NCI-H460 (cell line): ENCODE data around the gene PCYT2. TPM values are rescaled to one million over a fixed set of nuclear protein-coding genes. Genes with fewer than 3 reads are reported as not detected.

ENCODE experiments used
- DNase-seq: peaks from one replicate; pipeline ENCODE4 v3.0.0-alpha.2; 2016; ENCODE audit warnings: low read depth; ENCODE audit errors: extremely low read depth
- total RNA-seq: library from RNA; depleted of rRNA; stranded (reverse); fragments of >200 nt; shearing (Covaris generic); gene quantifications from 2 replicates; pipeline ENCODE4 v1.2.3, GENCODE V29; 2014

The PCYT2 gene
- total RNA-seq, 1 experiment from 2014 or later, result 3.4 TPM

DNA sequence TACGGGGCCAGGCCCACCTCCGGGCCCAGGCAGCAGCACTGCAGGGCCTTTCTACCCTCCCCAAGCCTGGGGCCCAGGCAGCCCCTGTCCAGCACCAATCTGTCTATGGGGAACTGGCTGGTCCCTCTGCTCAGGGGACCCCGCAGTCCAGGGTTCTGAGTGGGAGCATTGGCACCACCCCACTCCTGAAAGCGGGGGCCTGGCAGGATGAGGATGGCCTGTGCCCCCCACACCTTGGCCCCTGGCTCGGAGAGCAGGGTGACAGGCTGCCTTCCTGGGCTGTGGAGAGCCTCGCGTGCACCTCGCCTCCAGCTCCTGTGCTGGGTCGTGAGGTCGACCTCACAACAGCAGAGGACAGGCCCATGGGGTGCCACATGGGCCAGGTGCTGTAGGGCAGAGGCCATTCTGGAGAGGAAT lies 7.8 kb downstream of the PCYT2 start:
- no peak for DNase-seq

GRCh38 chr17:81902653-81903414 lies 8.4 kb downstream of the PCYT2 start:
- DNase-seq, result no peak

DNA sequence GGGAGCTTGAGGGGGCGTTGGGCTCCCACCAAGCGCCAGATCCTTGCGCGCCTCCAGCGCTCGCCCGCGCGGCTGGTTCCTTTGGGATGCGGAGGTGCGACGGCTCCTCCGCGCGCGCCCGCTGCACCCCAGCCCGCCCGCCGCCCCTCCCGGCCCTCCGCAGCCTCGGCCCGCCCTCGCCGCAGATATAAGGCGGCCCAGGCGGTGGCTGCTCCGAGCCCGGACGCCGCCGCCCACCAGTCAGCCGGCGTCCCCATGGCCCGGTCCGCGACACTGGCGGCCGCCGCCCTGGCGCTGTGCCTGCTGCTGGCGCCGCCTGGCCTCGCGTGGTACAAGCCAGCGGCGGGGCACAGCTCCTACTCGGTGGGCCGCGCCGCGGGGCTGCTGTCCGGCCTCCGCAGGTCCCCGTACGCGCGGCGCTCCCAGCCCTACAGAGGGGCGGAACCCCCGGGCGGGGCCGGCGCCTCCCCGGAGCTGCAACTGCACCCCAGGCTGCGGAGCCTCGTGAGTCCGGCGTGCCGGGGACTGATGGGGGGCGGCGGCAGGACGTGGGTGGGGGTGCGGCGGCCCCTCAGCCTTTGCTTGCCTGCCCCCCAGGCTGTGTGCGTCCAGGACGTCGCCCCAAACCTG lies 9.1 kb downstream of the PCYT2 start, which contains the start of gene NPB:
TSS of gene NPB (plus strand) at position 216 of the 630 bp plus-strand sequence. CDS start at position 256, 40 bp downstream.
- DNase-seq, result no peak

DNA sequence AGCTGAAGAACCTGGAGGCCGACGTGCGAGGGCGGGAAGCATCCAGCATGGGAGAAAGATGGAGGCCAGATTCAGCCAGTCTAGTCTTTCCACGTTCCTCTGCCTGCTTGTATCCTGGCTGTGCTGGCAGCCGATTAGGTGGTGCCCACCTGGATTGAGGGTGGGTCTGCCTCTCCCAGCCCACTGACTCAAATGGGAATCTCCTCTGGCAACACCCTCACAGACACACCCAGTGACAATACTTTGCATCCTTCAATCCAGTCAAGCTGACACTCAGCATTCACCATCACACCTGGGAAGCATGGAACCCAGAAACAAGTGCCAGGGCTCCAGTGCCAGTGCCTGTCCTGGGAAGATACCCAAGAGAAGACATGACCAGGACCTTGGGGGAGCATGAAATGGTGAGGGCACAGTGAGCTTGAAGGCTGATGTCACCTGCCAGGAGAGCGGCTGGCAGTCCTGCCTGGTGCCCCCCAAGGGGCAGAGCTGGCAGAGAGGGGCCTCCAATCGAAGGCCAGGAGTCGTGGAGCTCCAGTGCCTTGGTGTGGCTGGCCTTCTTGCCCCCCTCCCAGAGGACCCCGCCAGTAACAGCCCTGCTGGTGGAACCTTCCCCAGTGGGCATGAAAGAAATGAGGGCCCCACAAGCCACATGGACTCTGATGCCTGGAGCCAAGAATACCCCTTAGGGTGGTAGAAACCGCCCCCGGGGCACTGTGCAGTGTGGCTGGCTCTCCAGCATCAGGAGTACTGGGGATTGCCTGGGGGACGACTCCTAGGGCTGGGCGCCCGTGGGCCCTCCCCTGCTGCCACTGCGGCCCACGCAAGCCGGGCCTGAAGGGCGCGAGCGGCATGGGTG lies 9.8 kb downstream of the PCYT2 start:
- no peak for DNase-seq

GRCh38 chr17:81900181-81900820 lies 10.9 kb downstream of the PCYT2 start:
- DNase-seq, result no peak

DNA sequence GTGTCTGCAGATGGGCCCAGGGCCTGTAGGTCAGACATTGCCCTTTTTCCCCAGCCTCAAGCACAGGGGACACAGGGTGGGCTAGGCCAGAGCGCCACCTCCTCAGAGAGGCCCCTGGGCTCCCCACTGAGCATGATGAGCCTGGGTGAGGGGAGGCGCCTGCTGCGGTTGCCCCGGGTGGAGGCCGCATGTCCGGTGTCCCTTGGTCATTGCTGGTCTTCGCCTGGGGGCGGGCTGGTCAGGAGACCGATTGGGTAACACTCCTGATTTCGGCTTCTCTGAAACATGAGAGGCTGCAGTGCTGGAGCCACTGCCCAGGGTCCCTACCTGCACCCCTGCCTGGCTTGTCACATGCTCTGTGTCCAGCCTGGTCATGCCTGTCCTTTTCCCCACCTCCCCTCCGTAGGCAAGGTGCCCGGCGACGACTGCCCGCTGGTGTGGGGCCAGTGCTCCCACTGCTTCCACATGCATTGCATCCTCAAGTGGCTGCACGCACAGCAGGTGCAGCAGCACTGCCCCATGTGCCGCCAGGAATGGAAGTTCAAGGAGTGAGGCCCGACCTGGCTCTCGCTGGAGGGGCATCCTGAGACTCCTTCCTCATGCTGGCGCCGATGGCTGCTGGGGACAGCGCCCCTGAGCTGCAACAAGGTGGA lies 11.6 kb downstream of the PCYT2 start:
- no peak for DNase-seq

GRCh38 chr17:81898885-81899284 lies 12.3 kb downstream of the PCYT2 start:
- no peak for DNase-seq

- DNase-seq, result no peak
These were observed 13.0 kb downstream of the PCYT2 start for GRCh38 chr17:81898029-81898866.

DNA sequence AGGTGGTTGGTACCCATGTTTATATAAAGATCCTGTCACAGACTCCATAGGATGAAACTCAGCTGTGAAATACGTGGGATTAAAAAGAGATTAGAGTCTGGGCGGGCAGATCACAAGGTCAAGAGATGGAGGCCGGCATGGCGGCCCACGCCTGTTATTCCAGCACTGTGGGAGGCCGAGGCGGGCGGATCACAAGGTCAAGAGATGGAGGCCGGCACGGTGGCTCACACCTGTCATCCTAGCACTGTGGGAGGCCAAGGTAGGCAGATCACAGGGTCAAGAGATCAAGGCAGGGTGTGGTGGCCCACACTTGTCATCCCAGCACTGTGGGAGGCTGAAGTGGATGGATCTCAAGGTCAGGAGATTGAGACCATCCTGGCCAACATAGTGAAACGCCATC lies 15.8 kb downstream of the PCYT2 start:
- DNase-seq, result no peak

DNA sequence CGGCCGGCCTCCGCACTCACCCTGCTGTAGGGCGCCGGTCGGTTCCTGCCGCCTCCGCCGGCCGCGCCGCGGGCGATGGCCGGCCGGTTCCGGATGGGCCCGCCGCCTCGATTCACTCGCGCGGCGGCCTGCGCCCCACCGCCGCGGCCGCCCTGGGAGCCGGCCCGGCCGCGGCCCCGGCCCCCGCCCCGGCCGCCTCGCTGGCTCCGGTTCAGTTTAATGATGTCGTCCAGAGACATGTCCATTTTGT lies 20.0 kb downstream of the PCYT2 start:
- no peak for DNase-seq

- no peak for DNase-seq
These were observed 20.5 kb downstream of the PCYT2 start for GRCh38 chr17:81890447-81891302.

DNA sequence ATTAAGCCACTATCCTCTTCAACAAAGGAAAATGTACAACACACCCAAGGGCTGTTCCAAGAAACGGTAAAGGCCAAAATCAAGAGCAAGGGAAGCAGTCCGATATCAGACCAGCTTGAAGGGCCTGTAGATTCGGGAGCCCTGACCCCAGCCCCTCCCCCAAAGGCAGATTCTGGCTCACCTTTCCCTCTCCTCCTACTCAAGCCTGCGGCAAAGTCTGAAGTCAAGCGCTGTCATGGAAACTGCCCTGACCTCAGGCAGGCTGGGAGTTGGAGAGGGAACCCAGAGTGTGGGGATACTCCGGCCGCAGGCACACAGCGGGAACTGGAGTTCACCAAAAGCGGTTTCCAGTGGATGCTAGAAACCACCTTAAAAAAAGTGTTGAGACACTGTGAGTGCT lies 21.6 kb downstream of the PCYT2 start:
- no peak for DNase-seq

GRCh38 chr17:81888988-81889595 lies 22.1 kb downstream of the PCYT2 start:
- DNase-seq, result no peak

- DNase-seq, result no peak
These were observed 22.9 kb downstream of the PCYT2 start for GRCh38 chr17:81888105-81888987.

GRCh38 chr17:81885869-81886548 lies 25.2 kb downstream of the PCYT2 start:
- no peak for DNase-seq

DNA sequence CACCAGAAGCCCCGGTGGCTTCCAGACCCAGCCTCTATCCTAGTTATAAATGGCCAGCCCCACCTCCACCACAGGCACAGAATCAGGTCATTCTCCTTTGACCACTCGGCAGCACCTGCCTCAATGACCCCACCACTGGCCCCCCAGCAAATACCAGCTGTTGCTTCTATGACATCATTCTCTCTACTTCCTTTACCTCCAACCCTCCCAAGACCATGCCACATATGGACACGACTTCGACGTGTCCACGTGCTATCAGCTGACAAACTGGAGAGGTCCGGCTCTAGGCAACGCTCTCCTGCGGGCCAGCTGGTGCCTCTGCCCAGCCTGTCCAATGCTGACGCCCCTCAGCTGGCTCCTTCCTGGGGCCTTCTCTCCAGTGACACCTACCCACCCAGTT lies 25.7 kb downstream of the PCYT2 start:
- no peak for DNase-seq

- no peak for DNase-seq
These were observed 26.2 kb downstream of the PCYT2 start for GRCh38 chr17:81884968-81885367.
